ENCODE measurements around the gene CD300LG.
"Not testable (repeated sequence)": the region's sequence is repeated elsewhere in the genome, so short reads cannot be mapped to it uniquely, and the experiment has no call there.

The CD300LG gene

DNA sequence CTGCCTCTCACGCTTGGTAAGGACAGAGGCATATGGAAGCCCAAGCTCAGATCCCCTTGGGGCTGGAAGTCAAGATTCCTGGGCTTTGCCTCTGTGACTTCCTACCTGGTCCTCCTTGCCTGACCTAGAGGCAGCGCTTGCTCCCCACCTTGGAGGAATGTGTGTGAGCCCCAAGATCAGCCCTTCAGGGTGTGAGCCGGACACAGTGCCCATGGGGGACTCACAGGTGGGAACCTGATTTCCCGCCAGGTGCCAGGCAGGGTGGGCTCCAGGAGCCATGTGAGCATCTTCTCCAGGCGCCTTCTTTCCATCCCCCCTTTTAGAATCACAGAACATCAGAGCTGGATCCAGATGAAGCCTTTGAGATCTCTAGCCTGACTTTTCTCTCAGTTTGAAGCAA is 10.2 kb downstream of the CD300LG start:
- no peak for DNase-seq

DNA sequence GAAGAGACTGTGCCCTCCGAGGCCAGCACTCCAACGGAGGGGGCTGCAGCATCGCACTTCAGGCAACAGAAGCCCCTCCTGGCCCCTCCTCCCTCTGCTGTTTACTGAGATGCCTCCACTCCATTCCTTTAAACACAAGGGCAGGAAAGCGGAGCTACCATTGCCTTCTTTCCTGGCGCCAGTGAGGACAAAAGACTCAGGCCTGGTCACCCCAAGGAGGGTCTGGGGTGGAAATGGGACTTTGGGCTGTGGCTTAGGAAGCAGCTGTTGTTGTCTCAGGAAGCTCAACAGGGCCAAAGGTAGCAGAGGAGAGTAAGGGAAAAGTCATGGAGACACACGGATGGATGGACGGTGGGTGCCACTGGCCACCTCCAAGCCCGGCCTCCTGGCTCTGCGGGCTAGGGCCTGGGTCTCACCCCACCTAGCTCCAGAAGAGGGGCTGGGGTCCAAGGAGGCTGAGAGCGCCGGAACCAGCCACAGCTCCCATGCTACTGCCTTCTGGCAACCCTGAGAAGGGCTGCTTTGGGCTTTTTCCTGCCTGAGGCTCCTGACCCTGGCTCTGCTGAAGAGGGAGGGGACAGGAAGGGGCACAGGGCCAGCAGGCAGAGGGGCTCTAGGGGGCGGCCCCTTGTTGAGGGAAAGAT is 11.1 kb downstream of the CD300LG start:
- no peak for DNase-seq

- no peak for DNase-seq
Observed at GRCh38 chr17:43860077-43860725, 13.2 kb downstream of the CD300LG start.

DNA sequence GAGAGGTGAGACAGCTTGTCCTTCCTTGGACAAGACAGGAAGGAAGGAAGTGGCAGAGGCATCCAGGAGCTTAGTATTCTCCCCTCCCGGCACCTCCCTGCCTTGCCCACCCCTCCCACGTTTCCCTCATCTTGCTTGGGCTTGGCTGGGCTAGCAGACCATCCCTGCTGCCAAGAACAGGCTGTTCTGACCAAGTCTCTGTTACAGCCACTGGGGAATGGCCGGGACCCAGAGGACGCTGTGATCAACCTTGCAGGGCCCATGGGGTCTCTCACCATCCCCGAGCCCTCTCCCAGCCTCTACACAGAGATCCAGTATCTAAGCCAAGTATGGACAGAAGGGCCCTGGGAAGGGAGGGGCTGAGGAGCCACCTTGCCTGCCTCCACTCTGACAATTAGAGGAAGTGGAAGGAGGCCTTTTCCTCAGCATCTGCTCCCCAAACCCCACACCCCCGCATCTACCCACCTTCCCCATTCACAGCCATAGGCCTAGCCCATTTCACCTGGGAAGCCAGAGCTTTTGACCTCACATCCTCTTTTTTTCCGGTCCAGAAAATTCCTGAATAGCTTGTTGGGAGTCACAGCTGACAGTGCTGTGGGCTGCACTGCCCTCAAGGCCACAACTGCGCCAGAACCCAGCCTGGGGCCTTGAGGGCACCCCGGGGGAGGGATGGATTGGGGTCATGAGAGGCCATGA is 14.1 kb downstream of the CD300LG start:
- no peak for DNase-seq

GRCh38 chr17:43861960-43862359 is 15.0 kb downstream of the CD300LG start:
- DNase-seq = no peak

GRCh38 chr17:43864161-43864984 is 17.4 kb downstream of the CD300LG start:
- no peak for DNase-seq

- DNase-seq = no peak
Observed at GRCh38 chr17:43868226-43868994, 21.4 kb downstream of the CD300LG start.

GRCh38 chr17:43869031-43869430 is 22.1 kb downstream of the CD300LG start:
- not testable (repeated sequence) for DNase-seq

GRCh38 chr17:43871946-43872690 is 25.1 kb downstream of the CD300LG start:
- no peak for DNase-seq

DNA sequence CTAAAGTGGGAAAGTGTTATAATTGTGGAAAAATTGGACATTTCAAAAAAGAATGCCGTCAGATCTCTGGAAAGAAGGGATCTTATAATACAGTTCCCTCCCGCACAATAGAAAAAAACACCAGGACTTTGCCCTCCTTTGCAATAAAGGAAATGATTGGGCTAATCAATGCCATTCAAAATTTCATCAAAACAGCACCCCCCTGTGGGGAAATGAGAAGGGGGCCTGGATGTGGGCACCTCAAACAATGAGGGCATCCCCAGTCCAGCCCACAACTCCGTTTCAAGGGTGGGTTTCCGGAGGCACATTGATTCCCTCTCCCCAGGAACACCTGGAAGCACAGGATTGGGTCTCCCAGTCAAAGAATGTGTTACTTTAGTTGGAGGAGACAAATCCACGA is 26.1 kb downstream of the CD300LG start:
- no peak for DNase-seq

DNA sequence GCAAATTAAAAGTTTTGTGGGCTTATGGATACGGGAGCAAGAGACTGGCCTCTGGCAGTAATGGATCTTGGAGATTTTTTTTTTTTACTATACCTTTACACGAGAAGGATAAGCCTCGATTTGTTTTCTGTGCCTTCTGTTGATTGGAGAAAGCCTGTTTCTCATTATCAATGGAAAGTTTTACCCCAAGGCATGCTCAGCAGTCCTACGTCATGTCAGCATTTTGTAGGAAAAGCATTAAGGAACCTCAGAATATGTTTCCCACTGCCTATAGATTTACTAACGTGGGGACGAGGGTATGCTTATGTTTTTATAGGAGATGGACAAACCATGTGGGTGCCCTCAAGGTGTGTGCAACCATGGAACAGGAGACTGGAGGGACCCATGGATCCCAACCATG is 26.8 kb downstream of the CD300LG start:
- no peak for DNase-seq

GRCh38 chr17:43874293-43874692 is 27.3 kb downstream of the CD300LG start:
- no peak for DNase-seq

- DNase-seq = no peak
Observed at GRCh38 chr17:43875476-43876147, 28.6 kb downstream of the CD300LG start.

DNA sequence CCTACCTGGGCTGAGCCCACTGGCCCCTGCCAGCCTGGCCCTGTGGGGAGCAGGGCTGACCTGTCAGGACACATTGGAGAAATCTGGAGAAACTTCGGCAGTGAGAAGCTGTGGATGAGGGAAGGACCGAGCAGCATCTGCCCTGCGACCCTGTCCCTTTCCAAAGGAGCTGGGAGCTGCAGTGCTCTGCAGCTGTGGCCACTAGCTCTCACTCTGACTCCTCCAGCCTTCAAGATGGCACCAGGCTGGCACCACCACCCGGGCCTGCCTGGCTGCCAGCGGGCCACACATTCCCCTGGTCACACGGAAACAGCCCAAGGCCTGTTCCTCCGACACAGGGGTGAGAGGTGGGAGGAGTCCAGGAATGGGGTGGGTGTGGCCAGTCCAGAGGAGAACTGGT is 30.1 kb downstream of the CD300LG start:
- no peak for DNase-seq

DNA sequence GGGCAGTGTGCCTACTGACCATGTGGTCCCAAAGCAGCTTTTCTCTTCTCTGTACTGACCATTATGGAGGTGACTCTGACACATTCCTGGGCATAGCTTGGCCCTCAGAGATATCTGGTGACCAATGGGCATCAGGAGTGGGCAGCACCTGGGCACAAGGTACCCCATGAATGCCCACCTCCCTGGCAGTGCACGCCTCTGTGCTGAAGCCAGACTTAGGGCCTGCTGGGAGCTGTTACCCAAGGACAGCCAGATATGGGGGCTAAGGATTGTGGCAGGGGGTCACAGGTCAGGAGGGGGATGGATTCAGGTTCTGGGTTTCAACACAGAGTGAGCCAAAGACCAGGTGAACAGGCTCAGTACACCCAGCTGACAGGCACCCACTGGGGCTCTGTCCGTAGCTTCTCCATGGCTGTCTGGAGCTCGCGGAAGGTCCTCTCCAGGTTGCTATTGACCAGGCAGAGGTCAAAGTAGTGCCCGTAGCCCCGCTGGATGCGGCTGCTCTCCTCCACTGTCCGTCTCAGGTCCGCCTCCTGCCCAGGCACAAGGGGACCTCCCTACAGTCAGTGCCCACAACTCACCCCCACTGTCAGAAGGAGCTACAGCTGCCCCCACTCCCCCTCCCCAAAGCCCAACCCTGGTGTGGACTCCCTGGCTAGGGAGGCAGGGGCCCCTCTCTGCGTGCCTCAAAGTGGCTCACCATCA is 30.6 kb downstream of the CD300LG start:
- no peak for DNase-seq

DNA sequence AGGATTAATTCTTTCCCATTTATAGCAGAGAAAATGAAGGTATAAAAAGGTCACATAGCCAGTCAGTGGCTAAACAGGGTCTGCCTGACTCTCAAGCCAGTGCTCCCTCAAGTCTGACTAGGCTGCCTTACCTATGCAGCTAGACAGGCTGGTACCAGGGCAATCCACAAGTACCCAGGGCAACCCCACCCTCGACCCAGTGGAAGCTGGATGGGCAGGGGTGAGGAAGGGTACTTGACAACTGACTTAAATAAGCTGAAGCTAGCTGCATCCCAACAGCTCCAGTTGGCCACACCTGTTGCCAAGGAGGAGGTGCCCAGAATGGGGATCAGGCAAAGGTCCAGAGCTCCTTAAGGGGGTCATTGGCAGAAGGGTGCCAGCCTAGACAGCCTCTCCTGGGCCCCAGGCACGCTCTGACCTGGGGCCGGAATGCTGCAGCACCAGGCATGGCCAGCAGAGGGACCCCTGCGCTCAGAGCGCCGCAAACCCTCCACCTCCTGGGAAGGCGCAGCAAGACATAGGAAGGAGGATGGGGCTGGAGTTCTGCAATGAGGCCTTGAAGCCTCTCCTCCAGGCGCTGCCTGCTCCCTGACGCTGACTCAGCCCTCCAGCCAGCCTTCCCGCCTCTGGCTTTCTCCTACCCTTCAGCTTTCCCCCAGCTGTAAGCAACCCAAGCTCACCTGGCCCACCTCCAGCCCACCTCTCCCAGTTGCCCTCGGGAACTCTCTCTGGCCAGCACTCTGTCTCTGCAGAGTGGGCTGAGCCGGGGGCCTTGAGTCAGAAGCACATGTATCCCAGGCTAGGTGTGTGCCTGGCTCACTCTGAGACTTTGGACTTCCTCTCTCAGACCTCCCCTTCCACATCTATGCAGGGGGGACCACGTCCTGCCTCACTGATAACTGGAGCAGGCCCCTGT is 31.5 kb downstream of the CD300LG start:
- DNase-seq = peak; percentile 79

DNA sequence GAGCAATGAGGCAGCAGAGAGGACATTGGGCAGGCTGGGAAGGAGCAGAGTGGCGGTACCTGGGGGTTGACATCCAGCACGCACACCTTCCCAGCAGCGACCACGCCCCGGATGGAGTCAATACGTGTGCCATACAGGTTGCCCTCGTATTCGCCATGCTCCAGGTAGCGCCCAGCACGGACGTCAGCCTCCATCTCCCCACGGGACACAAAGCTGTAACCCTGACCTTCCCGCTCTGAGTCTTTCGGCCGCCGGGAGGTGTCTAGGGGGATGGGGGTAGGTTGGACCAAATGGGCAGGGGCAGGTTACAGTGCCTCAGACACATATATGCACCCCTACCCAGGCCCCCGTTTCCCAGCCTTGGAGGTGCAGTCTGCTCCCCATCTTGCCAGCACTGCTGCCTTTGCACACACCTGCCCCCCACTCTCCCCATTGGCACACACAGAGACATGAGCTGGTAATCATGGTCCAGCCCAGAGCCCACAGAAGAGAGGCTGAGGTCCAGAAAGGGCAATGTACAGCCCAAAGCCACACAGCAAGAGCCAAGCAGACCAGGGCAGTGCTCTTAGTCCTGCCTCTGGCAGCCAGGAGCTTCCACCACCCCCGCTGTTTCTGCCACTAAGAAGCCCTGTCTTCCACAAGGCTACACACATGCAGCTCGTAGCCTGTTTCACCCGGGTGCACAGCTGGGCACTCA is 32.9 kb downstream of the CD300LG start:
- no peak for DNase-seq

- DNase-seq = peak; percentile 59
Observed at GRCh38 chr17:43880420-43880991, 33.5 kb downstream of the CD300LG start.

Data from activated CD4-positive, CD25-positive, alpha-beta regulatory T cell treated with anti-CD3 and anti-CD28 coated beads, Interleukin-2, amount 50 U/mL, for 72 hours (primary cell).